WTC11 (cell line): ENCODE measurements around the gene PRKCB. TPM values are rescaled to one million over a fixed set of nuclear protein-coding genes. Genes with fewer than 3 reads are reported as not detected.

Experiments used
- ATAC-seq: fragments of 200-7000 bp; cut with Tn5 transposase; 2 replicates; pipeline ENCODE4 v1.10.0; 2021; ENCODE audit warnings: mild to moderate bottlenecking, moderate library complexity
- CTCF ChIA-PET: fragments of 300-600 bp; sonication (Branson Sonifier 250); formaldehyde crosslinking; loops from one replicate; lab custom pipeline; 2021; ENCODE audit warnings: antibody characterized with exemption; lab: Charles Lee
- POLR2A ChIA-PET: fragments of 350-600 bp; sonication (Branson Sonifier 250); formaldehyde crosslinking; loops from one replicate; lab custom pipeline; 2021; ENCODE audit warnings: antibody characterized with exemption; lab: Charles Lee
- DNase-seq: peaks from one replicate; pipeline ENCODE4 v3.0.0; 2021; ENCODE audit warnings: low spot score
- H3K27ac Mint-ChIP-seq: 2 replicates; pipeline ENCODE4 v1.8.0; 2021; ENCODE audit warnings: mixed read lengths
- H3K27me3 Mint-ChIP-seq: 2 replicates; pipeline ENCODE4 v1.8.0; 2021; ENCODE audit warnings: low read depth, mild to moderate bottlenecking, moderate library complexity, mixed read lengths
- H3K36me3 Mint-ChIP-seq: 2 replicates; pipeline ENCODE4 v1.8.0; 2021; ENCODE audit warnings: mixed read lengths
- H3K4me1 Mint-ChIP-seq: 2 replicates; pipeline ENCODE4 v1.8.0; 2022; ENCODE audit warnings: mixed read lengths
- H3K4me3 Mint-ChIP-seq: 2 replicates; pipeline ENCODE4 v1.8.0; 2021; ENCODE audit warnings: mild to moderate bottlenecking, moderate library complexity, mixed read lengths
- H3K9me3 Mint-ChIP-seq: 2 replicates; pipeline ENCODE4 v1.8.0; 2021; ENCODE audit warnings: mixed read lengths
- ARID4B ChIP-seq: sonication (generic); formaldehyde crosslinking; IDR thresholded peaks from 2 replicates; pipeline ENCODE4 v1.8.0; 2023; ENCODE audit warnings: missing genetic modification reagents, mild to moderate bottlenecking, borderline replicate concordance
- CREB1 ChIP-seq: sonication (generic); formaldehyde crosslinking; IDR thresholded peaks from 2 replicates; pipeline ENCODE4 v1.8.0; 2023; ENCODE audit warnings: mild to moderate bottlenecking, missing genetic modification reagents
- CREM ChIP-seq: sonication (generic); formaldehyde crosslinking; IDR thresholded peaks from 2 replicates; pipeline ENCODE4 v1.8.1; 2022; ENCODE audit warnings: mild to moderate bottlenecking, missing genetic modification reagents, moderate library complexity
- E2F4 ChIP-seq: sonication (generic); formaldehyde crosslinking; IDR thresholded peaks from 2 replicates; pipeline ENCODE4 v1.8.1; 2022; ENCODE audit warnings: low read depth, mild to moderate bottlenecking, moderate library complexity, missing genetic modification reagents, borderline replicate concordance
- ETV6 ChIP-seq: sonication (generic); formaldehyde crosslinking; IDR thresholded peaks from 2 replicates; pipeline ENCODE4 v1.8.1; 2022; ENCODE audit warnings: mild to moderate bottlenecking, missing genetic modification reagents
- FOXJ3 ChIP-seq: sonication (generic); formaldehyde crosslinking; IDR thresholded peaks from 2 replicates; pipeline ENCODE4 v1.9.0; 2021; ENCODE audit warnings: missing genetic modification reagents, mild to moderate bottlenecking, borderline replicate concordance
- FOXP1 ChIP-seq: sonication (generic); formaldehyde crosslinking; IDR thresholded peaks from 2 replicates; pipeline ENCODE4 v1.8.0; 2022; ENCODE audit warnings: missing genetic modification reagents, mild to moderate bottlenecking, moderate library complexity, borderline replicate concordance
- GABPB1 ChIP-seq: sonication (generic); formaldehyde crosslinking; IDR thresholded peaks from 2 replicates; pipeline ENCODE4 v1.8.1; 2023; ENCODE audit warnings: mild to moderate bottlenecking, missing genetic modification reagents
- JUN ChIP-seq: sonication (generic); formaldehyde crosslinking; IDR thresholded peaks from 2 replicates; pipeline ENCODE4 v1.8.0; 2023; ENCODE audit warnings: mild to moderate bottlenecking, missing genetic modification reagents
- NFATC4 ChIP-seq: fragments of 250-450 bp; sonication (Bioruptor Pico); IDR thresholded peaks from 2 replicates; pipeline ENCODE4 v1.9.0; 2021; ENCODE audit warnings: mild to moderate bottlenecking
- PREB ChIP-seq: sonication (generic); formaldehyde crosslinking; IDR thresholded peaks from 2 replicates; pipeline ENCODE4 v1.8.1; 2022; ENCODE audit warnings: mild to moderate bottlenecking, missing genetic modification reagents, moderate library complexity, borderline replicate concordance
- SMAD4 ChIP-seq: sonication (generic); formaldehyde crosslinking; IDR thresholded peaks from 2 replicates; pipeline ENCODE4 v1.8.0; 2022; ENCODE audit warnings: mild to moderate bottlenecking, missing genetic modification reagents
- SOX15 ChIP-seq: fragments of 250-450 bp; sonication (Bioruptor Pico); IDR thresholded peaks from 2 replicates; pipeline ENCODE4 v1.9.0; 2021; ENCODE audit warnings: mild to moderate bottlenecking
- ZNF416 ChIP-seq: fragments of 250-450 bp; sonication (Bioruptor Pico); IDR thresholded peaks from 2 replicates; pipeline ENCODE4 v1.9.0; 2021; ENCODE audit warnings: mild to moderate bottlenecking, inconsistent platforms
- ZNF512 ChIP-seq: sonication (generic); formaldehyde crosslinking; IDR thresholded peaks from 2 replicates; pipeline ENCODE4 v1.8.1; 2022; ENCODE audit warnings: missing genetic modification reagents, borderline replicate concordance
- ZNF671 ChIP-seq: fragments of 250-450 bp; sonication (Bioruptor Pico); IDR thresholded peaks from 2 replicates; pipeline ENCODE4 v1.8.0; 2021; ENCODE audit warnings: mild to moderate bottlenecking
- total RNA-seq: library from RNA; stranded (reverse); gene quantifications from 3 replicates; pipeline ENCODE4 v1.2.3, GENCODE V29; 2021
- TF ChIP-seq, protein P1 (sequence below): fragments of 250-450 bp; sonication (Bioruptor Pico); IDR thresholded peaks from 2 replicates; pipeline ENCODE4 v2.1.2; 2022; ENCODE audit warnings: mild to moderate bottlenecking, moderate library complexity
- TF ChIP-seq, protein P2 (sequence below): sonication (generic); formaldehyde crosslinking; IDR thresholded peaks from 2 replicates; pipeline ENCODE4 v1.8.0; 2023; ENCODE audit warnings: mild to moderate bottlenecking, missing genetic modification reagents
- TF ChIP-seq, protein P3 (sequence below): sonication (generic); formaldehyde crosslinking; IDR thresholded peaks from 2 replicates; pipeline ENCODE4 v1.8.1; 2023; ENCODE audit warnings: mild to moderate bottlenecking, moderate library complexity, missing genetic modification reagents
- TF ChIP-seq, protein P4 (sequence below): sonication (generic); formaldehyde crosslinking; IDR thresholded peaks from 2 replicates; pipeline ENCODE4 v1.8.0; 2022; ENCODE audit warnings: mild to moderate bottlenecking, missing genetic modification reagents

The PRKCB gene
- total RNA-seq, 1 experiment from 2014 or later = 6.9 TPM

DNA sequence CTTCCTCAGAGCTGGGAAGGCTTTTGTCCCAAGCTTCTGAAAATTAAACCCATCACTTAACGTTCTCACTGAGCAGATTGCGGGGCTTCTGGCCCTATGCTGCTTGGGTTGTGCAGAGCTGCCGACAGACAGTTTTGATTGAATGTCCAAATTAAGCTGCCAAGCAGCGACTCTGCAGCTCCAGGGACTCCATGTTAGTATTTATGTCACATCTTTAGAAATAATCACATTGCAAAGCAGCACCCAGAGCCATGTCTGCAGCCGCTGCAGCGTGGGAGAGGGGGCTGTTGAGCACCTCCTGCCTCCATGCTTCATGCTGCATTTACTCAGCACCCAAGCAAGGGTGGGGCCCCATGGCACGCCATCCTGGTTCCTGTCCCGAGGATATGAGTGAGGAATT is 242.2 kb downstream of the PRKCB start:
- H3K27ac Mint-ChIP-seq = no peak overlapping the region
- H3K27me3 Mint-ChIP-seq = no peaks in the 10 kb centered on the region
- no peaks in the 10 kb centered on the region for H3K9me3 Mint-ChIP-seq
- no peak for DNase-seq
- H3K4me3 Mint-ChIP-seq = no peak overlapping the region
- peaks cover 19% of the 10 kb centered on the region for H3K4me1 Mint-ChIP-seq
- no peak for TF ChIP-seq SMAD4 (CRISPR knock-in tag)
- no peak for TF ChIP-seq JUN (CRISPR knock-in tag)
- no peak for TF ChIP-seq ZNF671 (CRISPR knock-in tag)
- TF ChIP-seq ETV6 (CRISPR knock-in tag) = no peak
- TF ChIP-seq E2F4 (CRISPR knock-in tag) = no peak
- TF ChIP-seq GABPB1 (CRISPR knock-in tag) = no peak
- TF ChIP-seq, protein P1, sequence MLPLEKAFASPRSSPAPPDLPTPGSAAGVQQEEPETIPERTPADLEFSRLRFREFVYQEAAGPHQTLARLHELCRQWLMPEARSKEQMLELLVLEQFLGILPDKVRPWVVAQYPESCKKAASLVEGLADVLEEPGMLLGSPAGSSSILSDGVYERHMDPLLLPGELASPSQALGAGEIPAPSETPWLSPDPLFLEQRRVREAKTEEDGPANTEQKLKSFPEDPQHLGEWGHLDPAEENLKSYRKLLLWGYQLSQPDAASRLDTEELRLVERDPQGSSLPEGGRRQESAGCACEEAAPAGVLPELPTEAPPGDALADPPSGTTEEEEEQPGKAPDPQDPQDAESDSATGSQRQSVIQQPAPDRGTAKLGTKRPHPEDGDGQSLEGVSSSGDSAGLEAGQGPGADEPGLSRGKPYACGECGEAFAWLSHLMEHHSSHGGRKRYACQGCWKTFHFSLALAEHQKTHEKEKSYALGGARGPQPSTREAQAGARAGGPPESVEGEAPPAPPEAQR (CRISPR knock-in tag) = no peak
- no peak for TF ChIP-seq ZNF416 (CRISPR knock-in tag)
- no peak for TF ChIP-seq CREB1
- TF ChIP-seq, protein P2, sequence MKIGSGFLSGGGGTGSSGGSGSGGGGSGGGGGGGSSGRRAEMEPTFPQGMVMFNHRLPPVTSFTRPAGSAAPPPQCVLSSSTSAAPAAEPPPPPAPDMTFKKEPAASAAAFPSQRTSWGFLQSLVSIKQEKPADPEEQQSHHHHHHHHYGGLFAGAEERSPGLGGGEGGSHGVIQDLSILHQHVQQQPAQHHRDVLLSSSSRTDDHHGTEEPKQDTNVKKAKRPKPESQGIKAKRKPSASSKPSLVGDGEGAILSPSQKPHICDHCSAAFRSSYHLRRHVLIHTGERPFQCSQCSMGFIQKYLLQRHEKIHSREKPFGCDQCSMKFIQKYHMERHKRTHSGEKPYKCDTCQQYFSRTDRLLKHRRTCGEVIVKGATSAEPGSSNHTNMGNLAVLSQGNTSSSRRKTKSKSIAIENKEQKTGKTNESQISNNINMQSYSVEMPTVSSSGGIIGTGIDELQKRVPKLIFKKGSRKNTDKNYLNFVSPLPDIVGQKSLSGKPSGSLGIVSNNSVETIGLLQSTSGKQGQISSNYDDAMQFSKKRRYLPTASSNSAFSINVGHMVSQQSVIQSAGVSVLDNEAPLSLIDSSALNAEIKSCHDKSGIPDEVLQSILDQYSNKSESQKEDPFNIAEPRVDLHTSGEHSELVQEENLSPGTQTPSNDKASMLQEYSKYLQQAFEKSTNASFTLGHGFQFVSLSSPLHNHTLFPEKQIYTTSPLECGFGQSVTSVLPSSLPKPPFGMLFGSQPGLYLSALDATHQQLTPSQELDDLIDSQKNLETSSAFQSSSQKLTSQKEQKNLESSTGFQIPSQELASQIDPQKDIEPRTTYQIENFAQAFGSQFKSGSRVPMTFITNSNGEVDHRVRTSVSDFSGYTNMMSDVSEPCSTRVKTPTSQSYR = no peak
- TF ChIP-seq CREM (CRISPR knock-in tag) = no peak
- TF ChIP-seq, protein P3, sequence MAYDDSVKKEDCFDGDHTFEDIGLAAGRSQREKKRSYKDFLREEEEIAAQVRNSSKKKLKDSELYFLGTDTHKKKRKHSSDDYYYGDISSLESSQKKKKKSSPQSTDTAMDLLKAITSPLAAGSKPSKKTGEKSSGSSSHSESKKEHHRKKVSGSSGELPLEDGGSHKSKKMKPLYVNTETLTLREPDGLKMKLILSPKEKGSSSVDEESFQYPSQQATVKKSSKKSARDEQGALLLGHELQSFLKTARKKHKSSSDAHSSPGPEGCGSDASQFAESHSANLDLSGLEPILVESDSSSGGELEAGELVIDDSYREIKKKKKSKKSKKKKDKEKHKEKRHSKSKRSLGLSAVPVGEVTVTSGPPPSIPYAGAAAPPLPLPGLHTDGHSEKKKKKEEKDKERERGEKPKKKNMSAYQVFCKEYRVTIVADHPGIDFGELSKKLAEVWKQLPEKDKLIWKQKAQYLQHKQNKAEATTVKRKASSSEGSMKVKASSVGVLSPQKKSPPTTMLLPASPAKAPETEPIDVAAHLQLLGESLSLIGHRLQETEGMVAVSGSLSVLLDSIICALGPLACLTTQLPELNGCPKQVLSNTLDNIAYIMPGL (CRISPR knock-in tag) = no peak
- TF ChIP-seq ZNF512 = no peak
- no peak for TF ChIP-seq NFATC4
- TF ChIP-seq FOXJ3 (CRISPR knock-in tag) = no peak
- no peak for TF ChIP-seq ARID4B (CRISPR knock-in tag)
- TF ChIP-seq, protein P4, sequence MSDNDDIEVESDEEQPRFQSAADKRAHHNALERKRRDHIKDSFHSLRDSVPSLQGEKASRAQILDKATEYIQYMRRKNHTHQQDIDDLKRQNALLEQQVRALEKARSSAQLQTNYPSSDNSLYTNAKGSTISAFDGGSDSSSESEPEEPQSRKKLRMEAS (CRISPR knock-in tag) = no peak
- TF ChIP-seq PREB (CRISPR knock-in tag) = no peak
- TF ChIP-seq FOXP1 (CRISPR knock-in tag) = no peak
- no peak for TF ChIP-seq SOX15
- ChIA-PET CTCF (interaction anchor here (1.2 kb wide), 1 partner anchor 175 kb away, joined by 4 read pairs; no protein-coding TSS in a partner anchor), POLR2A (no interaction called here)
- no peaks in the 10 kb centered on the region for H3K36me3 Mint-ChIP-seq
- ATAC-seq = no peak
